ENCODE measurements around the gene GPR37L1. TPM values are rescaled to one million over a fixed set of nuclear protein-coding genes. Genes with fewer than 3 reads are reported as not detected.
A peak's percentile ranks its signal among the peaks of the same experiment; 100 is the strongest.

GPR37L1 gene
- total and polyA plus RNA-seq, 2 of the 8 experiments (the other 6 are each of a cell fraction or from before 2014, with no cell fraction given): 0.13 to 0.23 TPM

- TF ChIP-seq GABPA (IDR thresholded peaks at IDR 0.05; ENCODE audit: borderline replicate concordance, insufficient read depth, low read length) (no peak), KDM5A (IDR thresholded peaks at IDR 0.05; ENCODE audit: low read length) (no peak), HDAC2 (IDR thresholded peaks at IDR 0.05; ENCODE audit: borderline replicate concordance in 1 of 2, low read depth in 2 of 2, low read length in 2 of 2) (no peak; a peak in 1 of 4 replicates), SIRT6 (IDR thresholded peaks at IDR 0.05; ENCODE audit: low read length) (no peak), TAF1 (IDR thresholded peaks at IDR 0.05; ENCODE audit: low read depth, low read length) (peak; percentile 49; the same call in 1 of the 2 replicates), EZH2 (IDR thresholded peaks at IDR 0.05; ENCODE audit: low read depth, low read length, severe bottlenecking) (no peak), POLR2AphosphoS5 (IDR thresholded peaks at IDR 0.05; ENCODE audit: low read depth, low read length) (no peak), EGR1 (IDR thresholded peaks at IDR 0.05; ENCODE audit: borderline replicate concordance, low read depth, low read length) (no peak), RAD21 (IDR thresholded peaks at IDR 0.05 in 1 of 2, conservative IDR thresholded peaks at IDR 0.05 in 1 of 2; ENCODE audit: low read depth in 2 of 2, low read length in 2 of 2) (peak; percentile 52 to 68), SIN3A (conservative IDR thresholded peaks at IDR 0.05 in 1 of 2, IDR thresholded peaks at IDR 0.05 in 1 of 2; ENCODE audit: low read depth in 1 of 2, low read length in 2 of 2) (no peak), USF2 (IDR thresholded peaks at IDR 0.05; ENCODE audit: low read length) (no peak), NANOG (IDR thresholded peaks at IDR 0.05; ENCODE audit: insufficient read depth, low read depth, low read length, poor library complexity, severe bottlenecking) (no peak)
Measured at GRCh38 chr1:202122639-202123335, at the start of gene GPR37L1 (continued).
